NCI-H2029 treated with DMSO at 0.1 percent for 48 hours (cell line): ENCODE data around the gene TRIO.

Source experiments
- DNase-seq: peaks from one replicate; lab custom pipeline; 2025; lab: John Stamatoyannopoulos, UW

TRIO gene

GRCh38 chr5:14148483-14148882 is 5.3 kb downstream of the TRIO start:
- DNase-seq: no peak

GRCh38 chr5:14148890-14149671 is 5.9 kb downstream of the TRIO start:
- no peak for DNase-seq

- DNase-seq: no peak
Observed at GRCh38 chr5:14149672-14150274, 6.6 kb downstream of the TRIO start.

- no peak for DNase-seq
Observed at GRCh38 chr5:14151416-14151815, 8.3 kb downstream of the TRIO start.

GRCh38 chr5:14153071-14153864 is 10.1 kb downstream of the TRIO start:
- DNase-seq: no peak

GRCh38 chr5:14153932-14154731 is 11.0 kb downstream of the TRIO start:
- DNase-seq: no peak

- no peak for DNase-seq
Observed at GRCh38 chr5:14155075-14155474, 11.9 kb downstream of the TRIO start.

- DNase-seq: no peak
Observed at GRCh38 chr5:14155739-14156138, 12.6 kb downstream of the TRIO start.

GRCh38 chr5:14156290-14156649 is 13.1 kb downstream of the TRIO start:
- DNase-seq: no peak

- DNase-seq: no peak
Observed at GRCh38 chr5:14156650-14157492, 13.7 kb downstream of the TRIO start.

- DNase-seq: no peak
Observed at GRCh38 chr5:14157493-14157782, 14.3 kb downstream of the TRIO start.

- DNase-seq: no peak
Observed at GRCh38 chr5:14158890-14159666, 15.9 kb downstream of the TRIO start.

- peak; percentile 41 for DNase-seq
Observed at GRCh38 chr5:14161825-14162556, 18.8 kb downstream of the TRIO start.

- DNase-seq: no peak
Observed at GRCh38 chr5:14164164-14165163, 21.3 kb downstream of the TRIO start.

- DNase-seq: no peak
Observed at GRCh38 chr5:14165375-14166106, 22.4 kb downstream of the TRIO start.

GRCh38 chr5:14166437-14166836 is 23.3 kb downstream of the TRIO start:
- no peak for DNase-seq

GRCh38 chr5:14167211-14167845 is 24.2 kb downstream of the TRIO start:
- DNase-seq: peak; percentile 54
